ENCODE results near the gene CDK11A. TPM values are rescaled to one million over a fixed set of nuclear protein-coding genes. Genes with fewer than 3 reads are reported as not detected.
"Not testable (repeated sequence)": the region's sequence is repeated elsewhere in the genome, so short reads cannot be mapped to it uniquely, and the experiment has no call there.

The CDK11A gene
- polyA plus RNA-seq, 2 of the 4 experiments (the other 2 are of a cell fraction): 6.7 to 36.4 TPM

- ATAC-seq; POLR2A ChIA-PET; DNase-seq (ENCODE audit: low read depth in 1 of 2, low spot score in 1 of 2); FAIRE-seq; H3K4me2 ChIP-seq; CTCF ChIA-PET; H3K4me3 ChIP-seq; H3K4me1 ChIP-seq; H3K9me3 ChIP-seq; H3K27ac ChIP-seq: not testable (repeated sequence)
- 40% methylated on average over 2 of the region's 9 CpGs for WGBS (ENCODE audit: missing lambda C conversion rate)
These were observed 25.8 kb upstream of the CDK11A start for GRCh38 chr1:1749941-1750340.

- Histone ChIP-seq H3K27ac (no peak overlapping the region), H3K9me3 (no peaks in the 10 kb centered on the region), H3K4me2 (no peak overlapping the region), H3K4me3 (no peak overlapping the region), H3K4me1 (no peaks in the 10 kb centered on the region)
- ChIA-PET CTCF (no interaction called here), POLR2A (no interaction called here)
- FAIRE-seq (no peak), ATAC-seq (no peak), DNase-seq (ENCODE audit: low read depth in 1 of 2, low spot score in 1 of 2) (no peak)
- WGBS (ENCODE audit: missing lambda C conversion rate): 78% methylated on average over 14 of the region's 18 CpGs
- no peak for TF ChIP-seq E2F6 (IDR thresholded peaks at IDR 0.05; ENCODE audit: borderline replicate concordance, low read depth)
- no peak for TF ChIP-seq RFX5 (IDR thresholded peaks at IDR 0.05)
- TF ChIP-seq SMC3 (IDR thresholded peaks at IDR 0.05): no peak
- TF ChIP-seq TP53 (CRISPR knock-in tag; IDR thresholded peaks at IDR 0.05): no peak
- no peak for TF ChIP-seq ZFP36 (IDR thresholded peaks at IDR 0.05; ENCODE audit: borderline replicate concordance, partially characterized antibody)
- no peak for TF ChIP-seq JUNB (IDR thresholded peaks at IDR 0.05)
- no peak for TF ChIP-seq RAD21 (conservative IDR thresholded peaks at IDR 0.05 in 1 of 2, IDR thresholded peaks at IDR 0.05 in 1 of 2)
- no peak for TF ChIP-seq ATOH8 (CRISPR knock-in tag; IDR thresholded peaks at IDR 0.05; ENCODE audit: low read depth)
- no peak for TF ChIP-seq MAFK (IDR thresholded peaks at IDR 0.05; ENCODE audit: partially characterized antibody)
- TF ChIP-seq POLR2A (IDR thresholded peaks at IDR 0.05; ENCODE audit: low read length): no peak
- TF ChIP-seq BCL3 (IDR thresholded peaks at IDR 0.05): no peak
- TF ChIP-seq RNF2 (IDR thresholded peaks at IDR 0.05; ENCODE audit: borderline replicate concordance, low read depth): no peak
- no peak for TF ChIP-seq HOXA7 (CRISPR knock-in tag; IDR thresholded peaks at IDR 0.05)
- TF ChIP-seq RARB (CRISPR knock-in tag; IDR thresholded peaks at IDR 0.05): no peak
- no peak for TF ChIP-seq CBX2 (IDR thresholded peaks at IDR 0.05; ENCODE audit: borderline replicate concordance, low read depth)
These were observed 24.6 kb upstream of the CDK11A start for GRCh38 chr1:1748686-1749321.

- DNase-seq (ENCODE audit: low read depth in 1 of 2, low spot score in 1 of 2); POLR2A ChIA-PET; H3K4me1 ChIP-seq; CTCF ChIA-PET; FAIRE-seq; H3K4me2 ChIP-seq; H3K9me3 ChIP-seq: not testable (repeated sequence)
- Histone ChIP-seq H3K4me3 (peak overlapping the region; percentile 53), H3K27ac (peak overlapping the region; percentile 92 to 96)
- ATAC-seq: peak; percentile 88 to 90
- no CpG with 5 or more reads among the region's 35 CpGs for WGBS (ENCODE audit: missing lambda C conversion rate)
These were observed 22.4 kb upstream of the CDK11A start for GRCh38 chr1:1746566-1746909.

- TF ChIP-seq GATA3 (IDR thresholded peaks at IDR 0.05; ENCODE audit: borderline replicate concordance) (peak; percentile 94), MAX (IDR thresholded peaks at IDR 0.05) (peak; percentile 78), JUN (IDR thresholded peaks at IDR 0.05) (peak in 1 of 2 experiments; percentile 51; a peak in 2 of 5 replicates), BHLHE40 (IDR thresholded peaks at IDR 0.05; ENCODE audit: low read depth, low read length) (peak; percentile 84)
- CTCF ChIA-PET, H3K4me1 ChIP-seq, POLR2A ChIA-PET, FAIRE-seq, H3K9me3 ChIP-seq: not testable (repeated sequence)
- H3K27ac ChIP-seq: peak overlapping the region; percentile 92 to 96
- under 1% methylated on average over 16 of the region's 101 CpGs for WGBS (ENCODE audit: missing lambda C conversion rate)
- peak overlapping the region; percentile 47; the same call in 1 of the 3 replicates for H3K4me2 ChIP-seq
- peak; percentile 77 to 87 for ATAC-seq
- DNase-seq (ENCODE audit: low read depth in 1 of 2, low spot score in 1 of 2): peak in 1 of 2 experiments; percentile 82
- H3K4me3 ChIP-seq: peak overlapping the region; percentile 53
These were observed 21.8 kb upstream of the CDK11A start for GRCh38 chr1:1745651-1746565.

- CTCF ChIA-PET: interaction anchor here (0.6 kb wide), 1 partner anchor 55 kb away, joined by 4 read pairs; no protein-coding TSS in a partner anchor
- H3K4me1 ChIP-seq; POLR2A ChIA-PET; ATAC-seq; H3K4me2 ChIP-seq; H3K4me3 ChIP-seq; FAIRE-seq; H3K9me3 ChIP-seq; DNase-seq (ENCODE audit: low read depth in 1 of 2, low spot score in 1 of 2); H3K27ac ChIP-seq: not testable (repeated sequence)
- 97% methylated on average over 8 of the region's 11 CpGs for WGBS (ENCODE audit: missing lambda C conversion rate)
These were observed 18.4 kb upstream of the CDK11A start for GRCh38 chr1:1742529-1742928.

Measured in A549 (cell line).